ENCODE data around the gene MEP1B. TPM values are rescaled to one million over a fixed set of nuclear protein-coding genes. Genes with fewer than 3 reads are reported as not detected.
"Not testable (repeated sequence)": the region's sequence is repeated elsewhere in the genome, so short reads cannot be mapped to it uniquely, and the experiment has no call there.

The MEP1B gene
- total RNA-seq, result not detected
- long read RNA-seq, result 0 reads

DNA sequence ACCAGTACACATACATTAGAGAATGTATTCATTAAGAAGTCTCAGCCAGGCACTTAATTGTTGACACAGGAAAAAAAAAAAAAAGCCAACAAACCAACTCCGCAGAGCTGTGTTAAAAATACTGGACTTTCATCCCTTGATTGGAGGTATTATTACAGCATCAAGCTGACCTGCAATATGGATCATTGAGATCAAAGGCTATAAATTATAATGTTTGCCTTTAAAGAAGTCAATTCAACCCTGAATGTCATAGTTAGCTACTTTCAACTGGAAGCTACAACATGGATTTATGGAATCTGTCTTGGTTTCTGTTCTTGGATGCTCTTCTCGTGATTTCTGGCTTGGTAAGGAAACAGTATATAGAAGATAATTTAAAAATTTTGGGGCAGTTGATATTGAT lies at the start of gene MEP1B:
Gene MEP1B, plus strand, starts transcription at position 250 of the 400 bp plus-strand sequence. Its CDS starts 32 bp downstream, at position 282.
- DNase-seq (no peak), ATAC-seq (ENCODE audit: poor library complexity) (no peak)
- intact Hi-C loops (cut with DNase I), result no loop called here

DNA sequence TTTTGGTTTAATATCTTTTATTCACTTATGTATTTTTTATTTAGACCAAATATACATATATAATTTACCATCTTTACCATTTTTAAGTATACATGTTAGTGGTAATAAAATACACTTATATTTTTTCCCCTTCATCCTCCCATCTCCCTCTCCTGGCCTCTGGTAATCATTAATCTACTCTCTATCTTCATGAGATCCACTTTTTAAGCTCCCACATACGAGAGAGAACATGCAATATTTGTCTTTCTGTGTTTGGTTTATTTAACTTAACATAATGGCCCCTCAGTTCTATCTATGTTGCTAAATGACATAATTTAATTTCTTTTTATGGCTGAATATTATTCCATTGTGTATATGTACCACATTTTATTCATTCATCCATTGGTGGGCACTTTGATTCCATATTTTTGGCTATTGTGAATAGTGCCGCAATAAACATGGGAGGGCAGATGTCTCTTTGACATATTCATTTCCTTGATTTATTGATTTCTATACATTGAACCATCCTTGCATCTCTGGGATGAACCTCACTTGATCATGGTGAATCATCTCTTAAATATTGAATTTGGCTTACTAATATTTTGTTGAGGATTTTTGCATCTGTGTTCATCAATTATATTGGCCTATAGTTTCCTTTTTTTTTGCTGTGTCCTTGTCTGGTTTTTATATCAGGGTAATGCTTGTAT lies 41.5 kb upstream of the MEP1B start:
- DNase-seq (no peak), ATAC-seq (ENCODE audit: poor library complexity) (no peak)
- intact Hi-C loops (cut with DNase I), result no loop called here

DNA sequence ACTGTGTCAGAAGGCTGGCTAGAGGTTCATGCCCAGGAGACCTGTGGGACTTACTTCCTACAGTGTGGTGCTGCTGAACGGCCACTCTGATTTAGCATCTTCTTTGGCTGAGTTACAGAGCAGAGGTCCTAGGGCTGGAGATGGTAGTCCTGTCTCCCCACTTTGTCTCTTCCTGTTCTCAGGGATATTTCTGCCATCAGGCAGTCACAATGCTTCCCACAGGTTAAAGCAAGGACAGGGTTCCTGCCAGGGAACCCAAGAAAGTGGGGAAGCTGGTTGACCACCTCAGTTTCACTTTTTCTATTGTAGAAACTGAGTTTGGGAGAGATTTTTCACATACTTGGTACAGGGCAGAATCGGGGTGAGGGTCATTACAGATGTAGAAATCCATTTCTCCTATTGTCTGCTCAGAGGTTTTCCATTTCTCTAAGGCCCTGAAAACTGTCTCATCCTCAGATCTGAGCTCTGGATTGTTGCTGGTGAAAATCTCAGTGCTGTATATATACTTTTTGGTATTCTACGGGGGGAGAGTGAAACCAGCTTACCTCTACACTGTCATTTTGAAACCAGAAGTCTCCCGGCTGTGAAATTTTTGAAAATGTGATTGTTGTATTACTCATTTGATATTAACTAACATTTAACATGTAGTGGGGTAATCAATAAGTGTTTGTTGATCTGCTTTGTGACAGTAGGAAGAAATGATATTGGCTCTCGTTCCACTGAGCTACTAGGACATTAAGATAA lies 37.0 kb upstream of the MEP1B start:
- DNase-seq (no peak), ATAC-seq (ENCODE audit: poor library complexity) (no peak)
- intact Hi-C loops (cut with DNase I), result loop anchor here (10.0 kb wide), 1 partner anchor 322 kb away; the partner anchor contains the start of gene GAREM1

DNA sequence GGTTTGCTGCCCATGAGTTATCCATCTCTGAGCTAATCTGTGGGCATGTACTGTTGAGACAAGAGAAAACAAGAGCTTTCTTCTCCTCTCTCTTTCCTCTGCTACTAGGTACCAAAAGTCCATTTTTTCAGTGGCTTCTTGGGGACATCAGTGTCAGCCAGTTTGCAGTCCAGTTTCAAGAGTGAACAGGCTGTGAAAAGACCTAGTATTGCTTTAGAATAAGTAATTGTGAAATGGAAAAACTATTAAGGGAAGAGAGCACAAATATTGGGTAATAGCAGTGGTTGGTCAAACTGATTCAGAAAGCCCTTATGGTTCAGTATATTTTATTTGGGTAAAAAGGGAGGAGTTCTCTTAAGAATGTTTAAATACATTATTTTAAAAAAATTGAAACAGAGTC lies 33.0 kb upstream of the MEP1B start:
- ATAC-seq (ENCODE audit: poor library complexity), result no peak
- DNase-seq, result no peak
- intact Hi-C loops (cut with DNase I), result loop anchor here (10.0 kb wide), 1 partner anchor 318 kb away; the partner anchor contains the start of gene GAREM1

DNA sequence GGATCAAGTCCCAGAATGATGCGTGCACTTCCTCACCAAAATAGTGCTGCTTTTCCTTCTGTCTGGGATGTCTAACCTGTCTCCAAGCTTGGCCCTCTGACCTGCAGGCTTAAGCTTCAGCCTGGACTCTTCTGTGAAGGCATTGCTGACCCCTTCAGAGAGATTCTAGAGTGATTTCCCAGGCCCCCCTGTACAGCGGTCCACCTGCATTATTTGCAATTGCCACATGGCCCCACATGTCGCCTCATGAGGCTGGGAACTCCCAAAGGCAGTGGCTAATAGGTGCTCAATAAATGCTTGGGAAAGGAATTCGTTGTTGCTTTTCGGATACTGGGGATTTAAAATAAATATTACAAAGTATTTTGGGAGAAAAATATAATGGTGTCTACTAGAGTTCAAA lies 32.3 kb upstream of the MEP1B start:
- intact Hi-C loops (cut with DNase I), result loop anchor here (10.0 kb wide), 1 partner anchor 317 kb away; the partner anchor contains the start of gene GAREM1
- ATAC-seq (ENCODE audit: poor library complexity) (no peak), DNase-seq (no peak)

DNA sequence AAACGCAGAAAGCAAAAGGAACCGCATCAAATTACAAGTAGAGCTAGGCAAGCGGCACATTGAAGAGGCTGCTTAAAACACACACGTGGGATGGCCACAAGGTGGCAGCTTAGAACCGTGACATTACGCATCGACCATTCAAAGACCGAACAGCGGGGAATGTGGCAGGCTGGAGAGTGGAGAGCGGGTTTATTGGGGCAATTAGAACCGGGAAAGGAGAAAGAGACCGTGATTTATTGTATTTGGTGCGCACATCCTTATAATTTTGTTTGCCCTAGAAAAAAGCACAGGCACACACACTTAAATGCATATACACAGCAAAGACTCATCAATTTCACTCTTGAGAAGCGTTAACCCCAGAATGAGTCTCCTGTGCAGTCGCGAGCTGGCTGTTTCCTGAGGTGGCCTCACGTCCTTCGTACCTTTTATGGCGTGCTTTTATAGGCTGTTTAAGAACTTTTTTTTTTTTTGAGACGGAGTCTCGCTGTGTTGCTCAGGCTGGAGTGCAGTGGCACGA lies 31.7 kb upstream of the MEP1B start:
- ATAC-seq (ENCODE audit: poor library complexity), result peak; percentile 100
- DNase-seq, result peak; percentile 80
- intact Hi-C loops (cut with DNase I), result loop anchor here (2.0 to 10.0 kb wide), 2 partner anchors 317 to 393 kb away; partner anchors contain the start of gene GAREM1

DNA sequence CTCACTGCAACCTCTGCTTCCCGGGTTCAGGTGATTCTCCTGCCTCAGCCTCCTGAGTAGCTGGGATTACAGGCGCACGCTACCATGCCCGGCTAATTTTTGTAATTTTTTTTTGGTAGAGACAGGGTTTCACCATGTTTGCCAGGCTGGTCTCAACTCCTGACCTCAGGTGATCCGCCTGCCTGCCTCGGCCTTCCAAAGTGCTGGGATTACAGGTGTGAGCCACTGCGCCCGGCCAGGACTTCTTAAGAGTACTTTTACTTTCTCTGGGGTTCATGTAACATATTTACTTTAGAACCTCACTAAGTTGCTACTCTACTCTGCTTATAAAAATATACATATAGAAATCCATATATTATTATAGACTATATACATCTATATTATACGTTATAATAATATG lies 31.2 kb upstream of the MEP1B start:
- ATAC-seq (ENCODE audit: poor library complexity); DNase-seq: not testable (repeated sequence)
- intact Hi-C loops (cut with DNase I), result loop anchor here (2.0 to 10.0 kb wide), 2 partner anchors 316 to 392 kb away; partner anchors contain the start of gene GAREM1

DNA sequence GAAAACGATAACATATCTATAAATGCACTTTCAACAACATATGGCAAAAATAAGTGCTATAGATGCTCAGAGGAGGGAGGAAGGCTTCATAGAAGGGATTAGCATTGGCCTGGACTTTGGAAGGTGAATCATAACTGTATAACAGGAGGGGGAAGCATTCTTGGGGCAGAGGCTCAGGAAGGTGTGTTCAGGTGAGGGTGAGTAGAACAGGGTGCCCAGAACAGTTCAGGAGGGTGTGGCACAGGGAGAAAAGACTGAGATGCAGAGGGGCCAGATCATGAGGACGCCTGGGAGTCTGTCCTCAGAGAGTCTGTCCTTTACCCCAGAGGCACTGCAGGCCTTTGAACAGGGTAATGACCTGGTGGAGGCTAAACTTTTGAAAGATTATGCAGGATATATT lies 29.3 kb upstream of the MEP1B start:
- no peak for ATAC-seq (ENCODE audit: poor library complexity)
- no peak for DNase-seq
- intact Hi-C loops (cut with DNase I), result no loop called here

DNA sequence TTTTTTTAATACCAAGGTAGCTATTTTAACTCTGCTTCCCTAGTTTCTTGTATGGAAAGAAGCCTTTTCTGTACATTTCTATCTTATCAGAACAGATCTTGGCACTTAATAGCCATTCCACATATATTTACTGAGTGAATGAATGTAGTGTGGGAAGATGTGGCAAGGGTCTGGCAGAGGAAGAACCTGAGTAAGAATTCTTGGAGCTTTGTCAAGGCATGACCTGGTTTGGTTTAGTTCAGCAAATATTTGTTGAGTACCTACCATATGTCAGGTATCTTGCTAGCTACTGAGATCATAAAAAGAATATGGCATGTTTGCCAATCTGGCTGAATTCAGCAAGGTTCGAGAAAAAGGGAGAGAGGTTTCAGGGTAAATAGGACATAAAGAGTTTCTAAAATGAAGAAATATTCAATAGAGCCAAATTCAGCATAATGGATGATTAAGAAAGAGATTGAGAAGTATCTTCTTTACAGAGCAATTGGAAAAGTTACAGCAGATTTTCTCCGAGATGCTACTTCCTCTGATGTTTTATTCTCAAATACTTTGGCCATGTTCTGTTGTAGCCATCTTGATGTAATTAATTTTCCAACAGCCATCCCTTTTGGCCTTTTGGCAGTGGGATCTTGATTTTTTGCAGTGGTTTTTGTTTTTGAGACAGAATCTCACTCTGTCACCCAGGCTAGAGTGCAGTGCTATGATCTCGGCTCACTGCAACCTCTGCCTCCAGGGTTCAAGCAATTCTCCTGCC lies 21.7 kb upstream of the MEP1B start:
- intact Hi-C loops (cut with DNase I), result no loop called here
- DNase-seq, result no peak
- ATAC-seq (ENCODE audit: poor library complexity), result no peak

DNA sequence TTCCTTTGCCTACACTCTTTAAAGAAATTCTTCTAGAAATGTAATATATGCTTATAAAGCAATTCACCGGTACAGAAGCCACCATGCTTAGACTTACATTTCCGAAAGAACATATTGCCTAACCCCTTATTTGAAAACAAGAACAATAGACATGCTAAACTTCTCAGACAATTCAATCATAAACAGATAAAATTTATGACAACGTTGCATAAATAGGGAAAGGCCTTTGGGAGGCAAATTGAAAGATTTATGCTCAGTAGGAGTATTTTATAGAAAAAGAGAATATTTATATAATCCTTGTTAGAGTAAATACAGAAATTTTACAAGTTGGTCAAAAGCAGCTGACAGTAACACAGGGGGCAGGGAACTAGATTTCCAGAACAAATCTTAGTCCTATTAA lies 16.2 kb upstream of the MEP1B start:
- no peak for DNase-seq
- ATAC-seq (ENCODE audit: poor library complexity), result no peak
- intact Hi-C loops (cut with DNase I), result no loop called here

DNA sequence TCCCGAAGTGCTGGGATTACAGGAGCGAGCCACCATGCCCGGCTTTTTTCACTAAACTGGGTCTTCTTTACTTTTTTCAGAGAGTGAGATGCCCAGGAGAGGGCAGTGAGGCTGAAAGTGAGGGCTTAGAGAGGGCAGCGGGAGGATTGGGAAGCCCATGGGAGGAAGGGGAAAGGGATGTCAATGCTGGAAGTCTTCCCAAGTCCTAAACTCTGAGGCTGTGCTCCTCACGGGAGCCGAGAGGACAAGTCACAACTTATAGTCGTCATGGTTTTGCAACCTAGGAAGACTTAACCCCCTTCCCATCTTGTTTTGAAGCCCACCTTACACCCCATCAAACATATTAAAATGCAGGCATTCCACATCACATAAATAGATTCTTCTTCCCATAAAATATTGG lies 15.1 kb upstream of the MEP1B start:
- ATAC-seq (ENCODE audit: poor library complexity) (no peak), DNase-seq (no peak)
- intact Hi-C loops (cut with DNase I), result no loop called here

DNA sequence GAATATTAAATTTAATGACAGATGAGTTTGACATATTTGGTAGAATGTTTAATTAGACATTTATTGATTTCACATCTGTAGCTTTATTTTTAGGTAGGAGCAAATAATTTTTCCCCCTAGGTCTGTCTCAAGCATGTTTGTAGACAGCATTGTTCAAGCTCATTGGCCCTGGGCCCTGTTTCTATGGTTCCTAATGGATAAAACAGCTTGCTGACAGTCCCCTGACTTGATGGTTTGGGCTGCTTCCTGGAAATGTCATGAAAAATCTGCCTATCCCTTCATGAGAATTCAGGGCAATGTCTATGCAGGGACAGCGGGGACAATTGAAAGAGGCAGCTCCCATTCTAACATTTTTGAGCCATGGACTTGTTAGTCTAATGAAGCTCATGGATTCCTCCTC lies 14.6 kb upstream of the MEP1B start:
- intact Hi-C loops (cut with DNase I), result no loop called here
- ATAC-seq (ENCODE audit: poor library complexity) (peak; percentile 75), DNase-seq (no peak)

DNA sequence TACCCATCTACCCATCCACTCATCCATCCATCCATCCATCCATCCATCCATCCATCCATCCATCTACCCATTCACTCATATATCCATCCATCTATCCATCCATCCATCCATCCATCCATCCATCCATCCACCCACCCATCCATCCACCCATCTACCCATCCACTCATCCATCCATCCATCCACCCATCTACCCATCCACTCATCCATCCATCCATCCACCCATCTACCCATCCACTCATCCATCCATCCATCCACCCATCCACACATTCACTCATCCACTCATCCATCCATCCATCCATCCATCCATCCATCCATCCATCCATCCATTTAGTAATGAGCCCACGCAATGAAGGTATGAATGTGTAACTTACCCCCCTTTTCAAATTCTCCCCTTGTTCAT lies 13.1 kb upstream of the MEP1B start:
- intact Hi-C loops (cut with DNase I); ATAC-seq (ENCODE audit: poor library complexity); DNase-seq: not testable (repeated sequence)

DNA sequence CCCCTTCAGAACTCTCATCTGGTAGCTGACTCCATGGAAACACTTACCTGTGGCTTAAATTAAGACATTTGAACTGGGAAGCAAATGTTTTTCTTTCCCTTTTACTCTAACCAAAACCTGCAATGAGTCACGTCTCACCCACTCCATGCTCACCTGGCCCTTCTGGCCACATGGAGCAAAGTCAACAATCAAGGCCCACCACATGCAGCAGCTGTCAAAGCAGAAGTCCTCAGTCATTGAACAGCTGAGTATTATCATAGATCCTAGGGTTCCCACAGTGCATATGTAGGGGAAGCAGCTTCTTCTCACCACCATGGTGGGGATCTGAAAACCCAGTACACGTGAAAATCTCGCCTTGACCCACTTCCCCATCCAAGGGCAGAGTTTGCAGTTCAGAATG lies 12.3 kb upstream of the MEP1B start:
- DNase-seq (no peak), ATAC-seq (ENCODE audit: poor library complexity) (no peak)
- intact Hi-C loops (cut with DNase I), result no loop called here

DNA sequence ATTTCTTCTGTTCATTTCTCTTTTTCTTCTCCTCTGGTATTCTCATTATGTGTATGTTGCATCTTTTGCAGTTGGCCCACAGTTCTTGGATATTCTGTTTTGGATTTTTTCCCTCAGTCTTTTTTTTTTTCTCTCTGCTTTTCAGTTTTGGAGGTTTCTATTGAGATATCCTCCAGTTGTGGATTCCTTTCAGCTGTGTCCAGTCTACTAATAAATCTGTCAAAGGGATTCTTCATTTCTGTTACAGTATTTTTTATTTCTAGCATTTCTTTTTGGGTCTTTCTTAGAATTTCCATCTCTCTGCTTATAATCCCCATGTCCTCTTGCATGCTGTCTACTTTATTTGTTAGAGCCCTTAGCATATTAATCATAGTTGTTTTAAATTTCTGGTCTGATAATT lies 6.3 kb upstream of the MEP1B start:
- intact Hi-C loops (cut with DNase I), result no loop called here
- ATAC-seq (ENCODE audit: poor library complexity) (no peak), DNase-seq (no peak)

DNA sequence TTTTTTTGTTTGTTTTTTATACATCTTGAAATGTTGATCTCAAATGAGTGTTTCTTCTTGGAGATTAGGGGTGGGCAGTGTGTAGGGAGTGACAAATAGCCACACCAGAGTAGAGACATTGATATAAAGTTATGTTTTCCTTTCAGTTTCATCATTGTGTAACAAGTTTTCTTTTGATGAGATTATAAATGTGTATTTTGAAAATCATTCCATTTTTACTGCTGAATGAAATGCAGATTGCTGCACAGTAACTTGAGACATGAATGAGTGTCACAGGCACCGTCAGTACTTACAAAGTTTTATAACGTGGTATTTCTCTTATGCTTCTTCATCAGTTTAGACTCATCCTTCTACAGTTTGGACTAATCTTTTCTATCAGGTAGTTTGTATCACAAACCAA lies 370 bp downstream of the MEP1B start:
- no peak for ATAC-seq (ENCODE audit: poor library complexity)
- no peak for DNase-seq
- intact Hi-C loops (cut with DNase I), result no loop called here

DNA sequence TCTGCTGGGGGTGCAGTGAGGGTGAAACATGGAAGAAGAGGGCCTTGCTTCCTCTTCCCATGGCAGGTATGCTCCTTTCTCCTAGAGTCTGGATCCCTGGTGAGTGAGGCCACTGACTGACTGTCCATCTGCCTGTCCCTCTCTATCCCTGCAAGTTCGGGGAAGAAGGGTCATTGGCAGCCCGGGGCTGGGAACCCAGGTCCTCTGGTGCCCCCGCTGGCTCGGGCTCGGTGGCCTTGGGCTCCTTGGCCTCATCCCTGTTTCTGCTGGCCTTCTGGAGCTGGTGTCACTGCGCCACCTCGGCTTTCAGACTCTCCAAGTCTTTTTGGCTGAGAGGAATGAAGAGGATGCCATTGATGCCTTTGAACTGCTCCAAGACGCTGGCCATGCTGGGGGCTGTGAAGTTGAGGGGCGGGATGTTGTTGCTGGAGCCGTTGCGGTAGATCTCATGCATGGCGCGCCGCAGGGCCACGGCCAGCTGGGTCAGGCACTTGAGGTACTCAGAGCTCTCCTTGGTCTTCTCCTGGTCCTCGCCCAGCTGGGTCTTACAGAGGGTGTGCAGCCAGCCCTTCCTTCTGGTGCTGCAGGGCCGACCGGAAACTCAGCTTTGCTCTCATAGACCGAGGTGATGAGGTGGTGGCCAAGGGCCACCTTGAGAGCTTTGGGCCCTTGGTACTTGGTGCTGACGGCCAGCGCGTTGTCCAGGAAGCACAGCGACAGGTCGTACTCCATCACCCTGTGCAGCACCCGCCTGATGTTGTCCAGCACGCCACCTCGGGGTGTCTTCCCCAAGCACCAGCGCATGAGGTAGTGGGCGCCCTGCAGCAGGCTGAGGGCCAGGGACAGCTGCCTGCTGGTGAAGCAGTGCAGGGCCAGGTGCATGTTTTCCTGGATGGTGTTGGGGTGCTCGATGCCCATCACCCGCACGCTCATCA lies 6.3 kb downstream of the MEP1B start:
- intact Hi-C loops (cut with DNase I), result no loop called here
- no peak for ATAC-seq (ENCODE audit: poor library complexity)
- no peak for DNase-seq

DNA sequence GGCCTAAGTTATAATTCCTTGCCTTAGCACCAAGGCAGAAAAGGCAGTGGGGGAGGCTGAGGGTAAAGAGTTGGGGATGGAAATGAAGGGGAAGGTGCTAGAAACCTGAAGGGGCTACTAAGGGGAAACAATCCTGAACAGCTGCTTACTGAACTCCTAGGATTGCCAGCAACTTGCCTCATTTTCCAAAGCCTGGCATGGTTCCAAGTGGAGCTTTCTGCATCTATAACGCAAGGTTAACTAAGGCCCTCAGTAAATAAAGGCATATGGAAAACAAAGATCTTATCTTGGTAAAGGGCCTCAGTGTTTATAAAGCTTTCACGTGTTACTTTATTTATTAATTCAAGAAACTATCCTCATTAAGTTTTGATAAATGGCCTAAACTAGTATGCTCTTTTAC lies 10.9 kb downstream of the MEP1B start:
- ATAC-seq (ENCODE audit: poor library complexity) (no peak), DNase-seq (no peak)
- intact Hi-C loops (cut with DNase I), result no loop called here
